Transverse colon (tissue), 4 donors: ENCODE data around the gene GPSM3. TPM values are rescaled to one million over a fixed set of nuclear protein-coding genes. Genes with fewer than 3 reads are reported as not detected.

ENCODE experiments used
- DNase-seq: peaks from one replicate; pipeline ENCODE4 v3.0.0-alpha.2; 2019
- H3K27ac ChIP-seq, 4 donors: fragments of 200-600 bp; sonication (generic); 2 replicates each; pipeline ENCODE4 v1.5.1; 2016 to 2018; ENCODE audit warnings: inconsistent platforms in 4 of 4
- H3K27me3 ChIP-seq: fragments of 200-600 bp; sonication (generic); 2 replicates; pipeline ENCODE4 v1.5.1; 2017; ENCODE audit warnings: inconsistent platforms
- H3K36me3 ChIP-seq, 4 donors: fragments of 200-600 bp; sonication (generic); 2 replicates each; pipeline ENCODE4 v1.5.1; 2017 to 2019; ENCODE audit warnings: inconsistent platforms in 4 of 4
- H3K4me1 ChIP-seq, 4 donors: fragments of 200-600 bp; sonication (generic); 2 replicates each; pipeline ENCODE4 v1.5.1; 2017 to 2020; ENCODE audit warnings: inconsistent platforms in 4 of 4
- H3K4me3 ChIP-seq, 4 donors: fragments of 200-600 bp; sonication (generic); 1 replicate in 1 of 4; 2 replicates in 3 of 4; pipeline versions ENCODE4 v1.5.1 to v1.6.1; 2017 to 2019; ENCODE audit warnings: inconsistent platforms in 4 of 4
- H3K9me3 ChIP-seq, 2 donors: fragments of 200-600 bp; sonication (generic); 2 replicates each; pipeline ENCODE4 v1.5.1; 2017 to 2019; ENCODE audit warnings: inconsistent platforms in 2 of 2
- EP300 ChIP-seq: sonication (generic); formaldehyde crosslinking; IDR thresholded peaks from one replicate; pipeline ENCODE4 v1.6.1; 2017; ENCODE audit warnings: antibody characterized with exemption, low read depth
- POLR2A ChIP-seq: fragments of 450-650 bp; IDR thresholded peaks from one replicate; pipeline ENCODE4 v1.6.1; 2016; ENCODE audit warnings: antibody characterized with exemption, mild to moderate bottlenecking, moderate library complexity
- POLR2AphosphoS5 ChIP-seq, 3 donors: sonication (generic); formaldehyde crosslinking; IDR thresholded peaks; one replicate each; pipeline ENCODE4 v1.6.1; 2016; ENCODE audit warnings: antibody characterized with exemption in 3 of 3
- WGBS, 2 donors: methylation state at CpG; one replicate each; pipeline ENCODE4 v1.1.5; 2018; ENCODE audit warnings: low coverage in 1 of 2; 5-methylcytosine and 5-hydroxymethylcytosine counted together
- in situ Hi-C, 4 donors: fragments of 200-750 bp; cut with MboI; loops; one replicate each; pipeline versions ENCODE4 v1.15.0 to v1.15.1; 2017; ENCODE audit warnings: low sequenced_read_pairs in 3 of 4, low pct_ligation_motif_present in 1 of 4, low pct_unique_long_range_greater_than_20kb in 1 of 4
- intact Hi-C: fragments of 100-400 bp; cut with DNase I; formaldehyde crosslinking; loops from one replicate; pipeline ENCODE4 v1.15.1; 2023; ENCODE audit warnings: low total_unique reads
- total RNA-seq, 4 donors: library from RNA; depleted of rRNA; stranded (reverse); fragments of >200 nt; gene quantifications; one replicate each; pipeline ENCODE4 v1.1.0, GENCODE V29; 2016
- TF ChIP-seq, protein P1 (sequence below), 5 experiments: fragments of 200-600 bp in 3 of 5; fragments of 450-650 bp in 2 of 5; sonication (generic) in 3 of 5; IDR thresholded peaks; 1 replicate in 2 of 5; 2 replicates in 3 of 5; pipeline ENCODE4 v1.5.1; 2016 to 2017; ENCODE audit warnings: antibody characterized with exemption in 5 of 5, inconsistent platforms in 3 of 5, mild to moderate bottlenecking in 2 of 5, moderate library complexity in 1 of 5

The GPSM3 gene
- total RNA-seq, 4 donors from 2014 or later = 1.00 to 8.6 (median 6.7) TPM

DNA sequence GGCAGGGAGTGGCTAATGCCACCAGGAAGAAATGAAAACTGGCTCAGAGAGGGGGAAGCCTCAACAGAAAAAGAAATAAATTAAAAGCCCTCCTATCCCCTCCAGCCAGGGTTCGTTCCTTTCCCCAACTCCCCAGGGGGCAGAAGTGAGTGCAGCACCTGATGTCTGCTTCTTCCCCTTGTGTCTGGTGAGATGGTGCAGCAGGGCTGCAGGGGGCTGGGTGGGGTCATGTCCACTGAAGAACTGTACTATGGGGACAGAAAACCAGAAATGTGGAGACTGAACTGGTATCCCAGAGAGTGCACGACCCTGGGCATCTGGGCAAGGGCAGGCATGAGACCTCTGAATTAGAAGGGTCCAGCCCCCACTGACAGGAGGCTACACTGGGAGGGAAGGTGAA lies 24.1 kb downstream of the GPSM3 start:
- no peak overlapping the region for H3K27ac ChIP-seq
- DNase-seq = no peak
- peaks cover 0 to 12% (median 0%) of the 10 kb centered on the region in 4 donors for H3K36me3 ChIP-seq
- in situ Hi-C loops (no loop called here), intact Hi-C loops (no loop called here)
- no peaks in the 10 kb centered on the region for H3K9me3 ChIP-seq
- WGBS, 2 donors = 77% methylated on average over 2 of the region's 2 CpGs; no CpG with 5 or more reads in 1 of the 2 donors
- H3K4me3 ChIP-seq = no peak overlapping the region
- peaks cover 0 to 6% (median 2%) of the 10 kb centered on the region in 4 donors for H3K4me1 ChIP-seq
- H3K27me3 ChIP-seq = no peaks in the 10 kb centered on the region
- no peak for TF ChIP-seq EP300
- TF ChIP-seq, protein P1, sequence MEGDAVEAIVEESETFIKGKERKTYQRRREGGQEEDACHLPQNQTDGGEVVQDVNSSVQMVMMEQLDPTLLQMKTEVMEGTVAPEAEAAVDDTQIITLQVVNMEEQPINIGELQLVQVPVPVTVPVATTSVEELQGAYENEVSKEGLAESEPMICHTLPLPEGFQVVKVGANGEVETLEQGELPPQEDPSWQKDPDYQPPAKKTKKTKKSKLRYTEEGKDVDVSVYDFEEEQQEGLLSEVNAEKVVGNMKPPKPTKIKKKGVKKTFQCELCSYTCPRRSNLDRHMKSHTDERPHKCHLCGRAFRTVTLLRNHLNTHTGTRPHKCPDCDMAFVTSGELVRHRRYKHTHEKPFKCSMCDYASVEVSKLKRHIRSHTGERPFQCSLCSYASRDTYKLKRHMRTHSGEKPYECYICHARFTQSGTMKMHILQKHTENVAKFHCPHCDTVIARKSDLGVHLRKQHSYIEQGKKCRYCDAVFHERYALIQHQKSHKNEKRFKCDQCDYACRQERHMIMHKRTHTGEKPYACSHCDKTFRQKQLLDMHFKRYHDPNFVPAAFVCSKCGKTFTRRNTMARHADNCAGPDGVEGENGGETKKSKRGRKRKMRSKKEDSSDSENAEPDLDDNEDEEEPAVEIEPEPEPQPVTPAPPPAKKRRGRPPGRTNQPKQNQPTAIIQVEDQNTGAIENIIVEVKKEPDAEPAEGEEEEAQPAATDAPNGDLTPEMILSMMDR (IDR thresholded peaks at IDR 0.05) = no peak
- TF ChIP-seq POLR2A = no peak
- TF ChIP-seq POLR2AphosphoS5 (IDR thresholded peaks at IDR 0.05) = no peak

DNA sequence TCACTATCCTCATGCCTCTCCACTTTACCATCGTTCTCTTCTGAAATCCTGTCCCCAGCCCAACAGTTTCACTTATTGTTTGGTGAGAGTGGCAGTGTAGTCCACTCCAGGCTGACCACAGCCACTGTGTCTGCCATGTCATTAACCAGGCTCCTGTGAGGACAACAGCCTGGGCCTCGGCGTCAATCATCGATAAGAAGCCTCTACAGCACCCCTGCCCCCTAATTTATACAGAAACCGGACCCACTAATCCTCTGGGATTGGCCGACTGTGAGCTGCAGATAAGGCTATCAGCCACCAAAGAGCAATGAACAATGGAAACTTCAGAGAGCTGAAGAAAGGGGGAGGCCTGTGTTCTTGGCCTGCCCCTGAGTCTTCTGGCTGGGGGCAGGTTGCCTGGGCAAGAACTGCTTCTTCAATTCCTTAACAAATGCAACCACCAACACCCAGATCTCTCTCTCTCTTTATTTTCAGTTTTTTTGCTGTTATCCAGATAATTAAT lies 24.6 kb downstream of the GPSM3 start:
- in situ Hi-C loops (no loop called here), intact Hi-C loops (no loop called here)
- H3K36me3 ChIP-seq = peaks cover 0 to 12% (median 0%) of the 10 kb centered on the region in 4 donors
- H3K27me3 ChIP-seq = no peaks in the 10 kb centered on the region
- no peaks in the 10 kb centered on the region for H3K9me3 ChIP-seq
- H3K27ac ChIP-seq = no peak overlapping the region
- no peak for TF ChIP-seq POLR2AphosphoS5 (IDR thresholded peaks at IDR 0.05)
- TF ChIP-seq, protein P1 (IDR thresholded peaks at IDR 0.05) = no peak
- TF ChIP-seq POLR2A = no peak
- no peak for TF ChIP-seq EP300
- DNase-seq = no peak
- H3K4me1 ChIP-seq = peaks cover 0 to 2% (median under 1%) of the 10 kb centered on the region in 4 donors
- WGBS, 2 donors = 81 to 83% methylated on average over 1 to 6 of the region's 6 CpGs
- H3K4me3 ChIP-seq = no peak overlapping the region

DNA sequence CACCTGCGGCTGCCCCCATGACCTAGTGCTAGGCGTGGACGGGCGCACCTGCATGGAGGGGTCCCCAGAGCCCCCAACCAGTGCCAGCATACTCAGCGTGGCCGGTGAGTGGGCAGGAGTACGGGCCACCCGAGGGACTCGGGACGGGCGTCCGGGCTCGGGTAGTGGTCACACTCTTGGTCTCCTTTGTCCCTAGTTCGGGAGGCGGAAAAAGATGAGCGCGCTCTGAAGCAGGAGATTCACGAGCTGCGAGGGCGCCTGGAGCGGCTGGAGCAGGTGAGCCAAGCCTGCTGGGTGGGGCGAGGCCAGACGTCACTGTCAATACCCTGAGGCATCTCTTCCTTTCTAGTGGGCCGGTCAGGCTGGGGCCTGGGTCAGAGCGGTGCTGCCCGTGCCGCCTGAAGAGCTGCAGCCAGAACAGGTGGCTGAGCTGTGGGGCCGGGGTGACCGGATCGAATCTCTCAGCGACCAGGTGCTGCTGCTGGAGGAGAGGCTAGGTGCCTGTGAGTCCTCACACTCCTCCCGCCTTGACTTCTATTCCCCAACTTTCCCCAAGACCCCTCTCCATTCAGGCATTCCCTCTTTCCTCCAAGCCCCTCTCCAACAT lies 25.2 kb downstream of the GPSM3 start:
- no peaks in the 10 kb centered on the region for H3K4me1 ChIP-seq
- no peak for TF ChIP-seq POLR2AphosphoS5 (IDR thresholded peaks at IDR 0.05)
- no peak for TF ChIP-seq EP300
- TF ChIP-seq, protein P1 (IDR thresholded peaks at IDR 0.05) = no peak
- no peak for TF ChIP-seq POLR2A
- H3K9me3 ChIP-seq = no peaks in the 10 kb centered on the region
- no peak overlapping the region for H3K4me3 ChIP-seq
- peaks cover 0 to 14% (median 0%) of the 10 kb centered on the region in 4 donors for H3K36me3 ChIP-seq
- WGBS, 2 donors = 89% methylated on average over 32 of the region's 32 CpGs; no CpG with 5 or more reads in 1 of the 2 donors
- no peaks in the 10 kb centered on the region for H3K27me3 ChIP-seq
- DNase-seq = no peak
- in situ Hi-C loops = no loop called here
- intact Hi-C loops = no loop called here
- no peak overlapping the region for H3K27ac ChIP-seq

DNA sequence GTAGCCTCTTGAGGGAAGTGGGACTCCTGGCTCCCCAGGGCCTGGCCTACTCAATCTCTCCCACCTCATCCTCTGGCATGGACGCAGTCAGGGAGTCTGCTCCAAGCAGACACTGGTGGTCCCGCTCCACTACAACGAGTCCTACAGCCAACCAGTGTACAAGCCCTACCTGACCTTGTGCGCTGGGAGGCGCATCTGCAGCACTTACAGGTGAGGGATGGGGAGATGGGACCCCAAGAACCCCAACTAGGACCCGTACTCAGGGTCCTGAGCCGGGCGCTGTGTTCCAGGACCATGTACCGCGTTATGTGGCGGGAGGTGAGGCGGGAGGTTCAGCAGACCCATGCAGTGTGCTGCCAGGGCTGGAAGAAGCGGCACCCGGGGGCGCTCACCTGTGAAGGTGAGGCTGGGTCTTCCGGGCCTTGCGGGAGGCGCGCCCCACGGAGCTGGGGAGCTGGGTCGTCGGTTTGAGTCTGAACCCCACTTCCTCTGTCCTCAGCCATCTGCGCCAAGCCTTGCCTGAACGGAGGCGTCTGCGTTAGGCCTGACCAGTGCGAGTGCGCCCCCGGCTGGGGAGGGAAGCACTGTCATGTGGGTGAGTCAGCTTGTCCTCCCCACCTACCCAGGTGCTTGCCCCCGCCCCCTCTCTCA lies 25.9 kb downstream of the GPSM3 start:
- peaks cover 0 to 16% (median 0%) of the 10 kb centered on the region in 4 donors for H3K36me3 ChIP-seq
- H3K9me3 ChIP-seq = no peaks in the 10 kb centered on the region
- WGBS, 2 donors = 83% methylated on average over 30 of the region's 30 CpGs; no CpG with 5 or more reads in 1 of the 2 donors
- H3K27ac ChIP-seq = no peak overlapping the region
- no peaks in the 10 kb centered on the region for H3K4me1 ChIP-seq
- in situ Hi-C loops = no loop called here
- intact Hi-C loops = no loop called here
- no peak for TF ChIP-seq POLR2AphosphoS5 (IDR thresholded peaks at IDR 0.05)
- TF ChIP-seq, protein P1 (IDR thresholded peaks at IDR 0.05) = no peak
- no peak for TF ChIP-seq EP300
- no peak for TF ChIP-seq POLR2A
- DNase-seq = no peak
- H3K27me3 ChIP-seq = no peaks in the 10 kb centered on the region
- H3K4me3 ChIP-seq = no peak overlapping the region
